Natural killer cell (primary cell): Measurements from ENCODE around the gene ITPKC. TPM values are rescaled to one million over a fixed set of nuclear protein-coding genes. Genes with fewer than 3 reads are reported as not detected.

Experiments
- ATAC-seq, 3 donors: fragments of 150-1000 bp in 2 of 3; fragments of 200-7000 bp in 1 of 3; cut with Tn5 transposase; 1 replicate in 1 of 3; 2 replicates in 2 of 3; pipeline ENCODE4 v1.10.0; 2021; ENCODE audit warnings: mild to moderate bottlenecking in 2 of 3, moderate library complexity in 2 of 3
- DNase-seq, 2 donors: peaks; one replicate each; pipeline versions ENCODE4 v3.0.0 to v3.0.0-alpha.2; 2013 to 2021; ENCODE audit warnings: mixed read lengths in 1 of 2
- H3K27ac ChIP-seq: one replicate; pipeline ENCODE4 v1.5.1; 2013; ENCODE audit warnings: mild to moderate bottlenecking, low read length
- H3K27me3 ChIP-seq: one replicate; pipeline ENCODE4 v1.6.1; 2013; ENCODE audit warnings: low read length; ENCODE audit not compliant: control insufficient read depth, insufficient read depth
- H3K36me3 ChIP-seq: one replicate; pipeline ENCODE4 v1.6.1; 2013; ENCODE audit warnings: low read length; ENCODE audit not compliant: control insufficient read depth, insufficient read depth
- H3K4me1 ChIP-seq: one replicate; pipeline ENCODE4 v1.6.1; 2013; ENCODE audit warnings: low read length; ENCODE audit not compliant: control insufficient read depth, insufficient read depth
- H3K4me3 ChIP-seq: one replicate; pipeline ENCODE4 v1.5.1; 2013; ENCODE audit warnings: low read length
- H3K9me3 ChIP-seq: one replicate; pipeline ENCODE4 v1.6.1; 2013; ENCODE audit warnings: low read length; ENCODE audit not compliant: control insufficient read depth, insufficient read depth
- H3K27ac Mint-ChIP-seq, 2 donors: one replicate each; pipeline ENCODE4 v1.8.0; 2022; ENCODE audit warnings: mild to moderate bottlenecking in 2 of 2, mixed read lengths in 2 of 2, moderate library complexity in 1 of 2
- H3K27me3 Mint-ChIP-seq, 2 donors: one replicate each; pipeline ENCODE4 v1.8.0; 2022; ENCODE audit warnings: low read depth in 2 of 2, mixed read lengths in 2 of 2
- H3K36me3 Mint-ChIP-seq: one replicate; pipeline ENCODE4 v1.8.0; 2022; ENCODE audit warnings: mixed read lengths
- H3K4me1 Mint-ChIP-seq, 2 donors: one replicate each; pipeline ENCODE4 v1.8.0; 2022; ENCODE audit warnings: mixed read lengths in 2 of 2
- H3K4me3 Mint-ChIP-seq: one replicate; pipeline ENCODE4 v1.8.0; 2022; ENCODE audit warnings: mild to moderate bottlenecking, moderate library complexity, mixed read lengths
- H3K9me3 Mint-ChIP-seq, 2 donors: one replicate each; pipeline ENCODE4 v1.8.0; 2022; ENCODE audit warnings: mixed read lengths in 2 of 2
- CTCF ChIP-seq: fragments of 200-600 bp; IDR thresholded peaks from one replicate; pipeline ENCODE4 v1.8.0; 2022; ENCODE audit warnings: antibody characterized with exemption
- WGBS: methylation state at CpG from one replicate; pipeline ENCODE4 v1.1.7; 2013; ENCODE audit warnings: missing lambda C conversion rate; ENCODE audit not compliant: insufficient coverage; 5-methylcytosine and 5-hydroxymethylcytosine counted together
- intact Hi-C: fragments of 100-400 bp; cut with micrococcal nuclease; formaldehyde crosslinking; loops from one replicate; pipeline ENCODE4 v1.14.2; 2022
- total RNA-seq, 4 donors: library from RNA; stranded (reverse); fragments of 120-200 nt in 1 of 4; gene quantifications; one replicate each; pipeline versions ENCODE4 v1.2.3 to v1.2.4, GENCODE V29; 2013 to 2022

The ITPKC gene
- total RNA-seq, 3 donors from 2014 or later (not counting 1 experiment from before 2014, with no cell fraction given), result 8.7 to 11.1 (median 11.0) TPM

- Mint-ChIP-seq H3K27ac (no peak overlapping the region), H3K36me3 (peaks cover 7% of the 10 kb centered on the region), H3K4me1 (peaks cover 0 to 6% of the 10 kb centered on the region in 2 donors), H3K4me3 (no peak overlapping the region), H3K9me3 (no peaks in the 10 kb centered on the region), H3K27me3 (no peaks in the 10 kb centered on the region)
- Histone ChIP-seq H3K4me1 (no peaks in the 10 kb centered on the region), H3K4me3 (no peak overlapping the region), H3K27me3 (no peaks in the 10 kb centered on the region), H3K27ac (no peak overlapping the region), H3K36me3 (peaks cover 48% of the 10 kb centered on the region), H3K9me3 (no peaks in the 10 kb centered on the region)
- ATAC-seq (no peak), DNase-seq (no peak)
- no peak for TF ChIP-seq CTCF
- 96% methylated on average over 5 of the region's 6 CpGs for WGBS
- intact Hi-C loops, result no loop called here
Observed at GRCh38 chr19:40701758-40702157, 15.2 kb upstream of the ITPKC start.

- Mint-ChIP-seq H3K4me3 (no peak overlapping the region), H3K4me1 (peaks cover 0 to 9% of the 10 kb centered on the region in 2 donors), H3K27me3 (no peaks in the 10 kb centered on the region), H3K36me3 (peaks cover 7% of the 10 kb centered on the region), H3K27ac (peak overlapping the region in 1 of 2 donors; percentile 48), H3K9me3 (no peaks in the 10 kb centered on the region)
- peaks cover 51% of the 10 kb centered on the region for H3K36me3 ChIP-seq
- WGBS, result 91% methylated on average over 18 of the region's 18 CpGs
- intact Hi-C loops, result no loop called here
- H3K4me3 ChIP-seq, result no peak overlapping the region
- no peaks in the 10 kb centered on the region for H3K27me3 ChIP-seq
- no peak for DNase-seq
- ATAC-seq, result no peak
- H3K9me3 ChIP-seq, result no peaks in the 10 kb centered on the region
- H3K4me1 ChIP-seq, result no peaks in the 10 kb centered on the region
- TF ChIP-seq CTCF, result no peak
- H3K27ac ChIP-seq, result no peak overlapping the region
Observed at GRCh38 chr19:40702337-40703012, 14.4 kb upstream of the ITPKC start.

- H3K36me3 ChIP-seq, result peaks cover 52% of the 10 kb centered on the region
- no peak for TF ChIP-seq CTCF
- peaks cover 0 to 13% of the 10 kb centered on the region in 2 donors for H3K4me1 Mint-ChIP-seq
Observed at GRCh38 chr19:40703029-40703755, 13.7 kb upstream of the ITPKC start.

More at GRCh38 chr19:40703029-40703755, 13.7 kb upstream of the ITPKC start:
- Histone ChIP-seq H3K4me3 (no peak overlapping the region), H3K27ac (no peak overlapping the region), H3K27me3 (no peaks in the 10 kb centered on the region), H3K9me3 (no peaks in the 10 kb centered on the region), H3K4me1 (no peaks in the 10 kb centered on the region)
- H3K27me3 Mint-ChIP-seq, result no peaks in the 10 kb centered on the region
- peaks cover 7% of the 10 kb centered on the region for H3K36me3 Mint-ChIP-seq
- H3K9me3 Mint-ChIP-seq, result no peaks in the 10 kb centered on the region
- intact Hi-C loops, result no loop called here
- ATAC-seq (no peak), DNase-seq (no peak)
- peak overlapping the region in 1 of 2 donors; percentile 48 for H3K27ac Mint-ChIP-seq
- WGBS, result 99% methylated on average over 21 of the region's 24 CpGs
- no peak overlapping the region for H3K4me3 Mint-ChIP-seq
